GM12801 (cell line): ENCODE results near the gene ZNF217.

Experiments used
- TF ChIP-seq, protein P1 (sequence below): IDR thresholded peaks from one replicate; pipeline ENCODE4 v1.5.1; 2011; ENCODE audit warnings: control low read depth; ENCODE audit not compliant: insufficient read length; ENCODE audit errors: extremely low read depth

The ZNF217 gene

DNA sequence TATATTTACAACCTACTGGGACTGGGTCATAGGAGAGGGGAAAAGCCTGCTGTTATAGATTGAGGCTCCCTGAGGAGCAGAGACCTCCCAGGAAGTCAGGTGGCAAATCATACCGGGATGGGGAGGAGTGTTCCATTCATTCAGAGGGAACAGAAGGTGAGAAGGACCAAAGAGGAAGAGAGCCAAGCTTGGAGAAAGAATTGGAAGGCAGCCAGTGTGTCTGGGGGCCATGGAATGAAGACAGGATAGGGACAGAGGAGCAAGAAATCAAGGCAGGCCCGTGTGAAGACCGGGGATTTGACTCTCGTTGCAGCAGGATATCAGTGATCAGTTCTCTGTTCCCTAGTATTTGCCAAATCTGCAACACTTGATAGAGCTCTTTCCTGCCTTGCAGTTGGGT is 5.7 kb upstream of the ZNF217 start:
- TF ChIP-seq, protein P1, sequence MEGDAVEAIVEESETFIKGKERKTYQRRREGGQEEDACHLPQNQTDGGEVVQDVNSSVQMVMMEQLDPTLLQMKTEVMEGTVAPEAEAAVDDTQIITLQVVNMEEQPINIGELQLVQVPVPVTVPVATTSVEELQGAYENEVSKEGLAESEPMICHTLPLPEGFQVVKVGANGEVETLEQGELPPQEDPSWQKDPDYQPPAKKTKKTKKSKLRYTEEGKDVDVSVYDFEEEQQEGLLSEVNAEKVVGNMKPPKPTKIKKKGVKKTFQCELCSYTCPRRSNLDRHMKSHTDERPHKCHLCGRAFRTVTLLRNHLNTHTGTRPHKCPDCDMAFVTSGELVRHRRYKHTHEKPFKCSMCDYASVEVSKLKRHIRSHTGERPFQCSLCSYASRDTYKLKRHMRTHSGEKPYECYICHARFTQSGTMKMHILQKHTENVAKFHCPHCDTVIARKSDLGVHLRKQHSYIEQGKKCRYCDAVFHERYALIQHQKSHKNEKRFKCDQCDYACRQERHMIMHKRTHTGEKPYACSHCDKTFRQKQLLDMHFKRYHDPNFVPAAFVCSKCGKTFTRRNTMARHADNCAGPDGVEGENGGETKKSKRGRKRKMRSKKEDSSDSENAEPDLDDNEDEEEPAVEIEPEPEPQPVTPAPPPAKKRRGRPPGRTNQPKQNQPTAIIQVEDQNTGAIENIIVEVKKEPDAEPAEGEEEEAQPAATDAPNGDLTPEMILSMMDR, result no peak

DNA sequence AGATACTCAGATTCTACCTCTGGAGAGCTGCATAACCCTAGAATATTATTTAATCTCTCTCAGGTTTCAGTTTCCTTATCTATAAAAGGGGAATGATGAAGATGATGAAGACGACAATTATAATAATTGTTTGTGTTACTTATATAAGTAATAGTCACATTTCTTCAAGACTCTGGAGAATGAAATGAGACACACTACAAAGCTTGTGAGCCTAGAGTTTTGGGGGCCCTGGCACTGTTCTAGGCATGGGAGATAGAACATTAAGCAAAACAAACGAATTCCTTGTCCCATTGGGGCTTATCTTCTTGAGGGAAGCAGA is 5.4 kb upstream of the ZNF217 start:
- TF ChIP-seq, protein P1, result no peak

DNA sequence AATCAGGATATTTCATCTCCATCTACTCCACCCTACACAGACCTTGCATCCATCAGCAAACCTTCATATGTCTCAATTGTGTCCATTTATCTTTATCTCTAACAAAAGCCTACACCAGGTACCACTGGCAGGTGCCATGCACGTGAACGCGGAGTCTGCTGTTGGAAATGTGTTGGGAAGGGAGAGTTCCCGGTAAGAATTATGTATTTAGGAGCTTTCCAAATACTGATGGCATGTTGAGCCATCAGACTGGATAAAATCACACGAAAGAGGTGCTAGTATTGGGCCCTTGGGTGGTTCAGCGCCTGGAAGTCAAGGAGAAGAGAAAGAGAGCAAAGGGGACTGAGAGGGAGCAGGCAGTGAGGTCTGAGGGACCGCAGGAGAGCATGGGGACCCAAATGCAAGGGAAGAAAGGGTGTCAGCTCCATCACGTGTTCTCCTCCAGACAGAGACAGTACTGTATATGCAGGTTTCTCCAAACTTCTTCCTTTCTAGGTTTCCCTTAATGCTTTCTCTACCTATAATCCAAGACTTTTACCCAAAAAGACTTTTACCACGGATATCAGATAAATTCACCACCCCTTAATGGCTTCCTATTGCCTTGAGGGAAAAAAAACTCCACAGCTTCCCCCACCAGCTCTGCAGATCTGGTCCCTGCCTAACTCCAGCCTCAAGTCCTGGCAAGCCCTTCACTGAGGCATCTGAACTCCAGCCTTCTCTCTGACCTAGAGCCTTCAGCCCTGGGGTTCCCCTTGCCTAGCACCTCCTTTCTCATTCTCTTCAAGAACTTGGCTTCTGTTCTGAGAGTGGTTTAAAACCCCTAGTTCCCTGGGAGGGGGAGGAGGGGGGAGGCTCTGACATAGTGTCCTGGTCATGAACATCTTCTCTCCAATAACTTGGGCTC is 4.8 kb upstream of the ZNF217 start:
- TF ChIP-seq, protein P1, result no peak

DNA sequence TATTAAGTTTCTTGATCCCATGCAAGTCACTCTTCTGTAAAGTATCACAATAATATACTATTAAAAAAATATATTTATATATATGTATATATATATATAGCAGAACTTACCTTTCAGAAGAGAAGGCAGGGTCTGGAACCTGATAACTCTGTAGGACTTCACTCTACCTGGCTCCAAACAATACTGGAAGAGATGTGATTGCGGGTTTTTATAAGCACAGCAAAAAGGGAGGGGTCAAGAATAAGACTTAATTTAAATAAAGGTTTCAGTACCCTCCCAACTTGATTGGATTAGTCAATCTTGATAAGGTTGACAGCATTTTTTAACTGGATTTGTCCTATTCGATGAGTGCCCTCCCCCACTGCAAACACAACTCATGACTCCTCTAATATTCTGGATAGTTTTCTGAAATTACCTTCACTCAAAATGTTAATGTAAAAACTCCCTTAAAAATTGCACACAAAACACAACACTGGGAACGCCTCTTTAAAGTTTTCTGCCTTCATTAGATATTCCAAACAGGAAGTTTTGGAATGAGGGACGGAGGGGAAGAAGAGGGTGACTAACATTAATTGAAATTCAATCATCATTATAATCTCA is 4.0 kb upstream of the ZNF217 start:
- TF ChIP-seq, protein P1, result no peak

DNA sequence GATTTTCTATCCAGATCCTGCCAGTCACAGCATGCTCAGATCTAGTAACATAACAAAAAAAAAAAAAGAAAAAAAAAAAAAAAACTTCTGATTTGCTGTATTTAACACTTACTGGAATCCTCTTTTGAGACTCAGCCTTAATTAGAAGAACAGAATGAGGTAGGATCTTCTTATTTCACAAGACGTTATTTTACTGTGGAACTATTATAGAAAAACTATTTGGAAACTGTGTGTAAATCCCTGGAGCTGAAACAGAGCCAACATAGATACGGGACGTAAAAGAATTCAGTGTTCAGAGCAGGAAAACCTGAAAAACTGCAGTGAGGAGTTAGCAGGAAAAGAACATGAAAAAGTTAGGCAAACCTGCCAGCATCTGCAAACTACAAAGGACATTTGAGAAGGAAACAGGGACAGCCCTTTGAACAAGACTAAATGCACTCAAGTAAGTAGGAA is 3.4 kb upstream of the ZNF217 start:
- TF ChIP-seq, protein P1, result no peak

DNA sequence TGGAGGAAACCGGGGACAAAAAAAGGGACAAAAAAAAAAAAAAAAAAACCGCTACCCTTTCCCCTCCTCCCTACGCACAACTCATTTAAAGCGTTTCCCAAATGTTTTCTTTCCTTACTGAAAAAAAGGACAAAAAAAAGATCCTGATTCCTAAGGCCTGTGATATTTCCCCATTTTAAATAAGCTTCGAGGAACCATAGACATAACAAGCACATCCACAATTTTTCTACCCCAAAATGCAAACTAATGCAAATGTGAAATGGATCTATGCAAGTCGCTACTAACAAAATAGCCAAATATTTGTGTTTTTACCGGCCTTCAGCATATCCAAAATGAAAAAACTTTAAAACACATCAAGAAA is 1.4 kb upstream of the ZNF217 start:
- TF ChIP-seq, protein P1, result no peak

DNA sequence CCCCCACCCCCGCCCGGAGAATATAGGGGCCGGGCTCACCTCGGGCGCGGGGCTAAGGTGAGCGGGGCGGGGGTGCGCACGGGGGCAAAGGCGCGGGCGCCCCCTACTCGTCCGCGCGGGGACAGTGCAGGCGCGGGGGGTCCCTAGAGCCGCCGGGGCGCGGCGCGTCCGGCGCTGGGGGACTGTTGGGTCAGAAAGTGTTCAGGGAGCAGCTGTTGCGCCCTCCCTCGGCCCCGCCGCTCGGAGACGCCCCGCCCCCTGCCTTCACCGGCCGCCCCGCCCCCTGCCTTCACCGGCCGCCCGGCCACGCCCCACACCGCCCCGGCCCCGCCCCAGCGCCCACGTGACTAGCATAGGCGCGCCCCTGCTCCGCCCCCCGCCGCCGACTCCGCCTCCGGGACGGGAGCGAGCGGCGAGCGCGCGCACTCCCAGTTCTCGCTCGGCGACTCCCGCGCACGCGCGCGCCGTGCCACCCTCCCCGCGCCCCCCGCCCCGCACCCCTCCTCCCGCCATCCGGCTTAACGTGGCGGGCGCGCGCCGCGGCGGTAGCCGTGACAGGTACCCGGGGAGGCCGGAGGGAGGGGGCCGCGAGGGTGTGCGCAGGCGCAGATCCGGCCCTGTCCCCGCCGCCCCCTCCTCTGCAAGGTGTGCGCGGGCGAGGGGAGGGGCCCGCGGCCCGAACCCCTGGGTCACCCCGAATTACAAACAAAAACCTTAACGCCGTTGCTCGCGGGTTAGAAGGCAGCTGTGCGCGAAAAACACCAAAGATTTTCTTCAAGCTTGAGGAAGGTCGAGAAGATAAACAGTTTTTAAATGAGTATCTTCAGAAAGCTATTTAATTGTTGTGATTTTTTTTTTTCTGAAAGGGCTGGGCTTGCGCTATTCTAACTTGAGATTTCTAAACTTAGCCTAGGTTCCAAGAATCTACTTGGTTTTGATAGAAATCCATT is 704 bp upstream of the ZNF217 start:
- TF ChIP-seq, protein P1, result no peak
